Keratinocyte (primary cell): Measurements from ENCODE around the gene SFPQ. TPM values are rescaled to one million over a fixed set of nuclear protein-coding genes. Genes with fewer than 3 reads are reported as not detected.
A peak's percentile ranks its signal among the peaks of the same experiment; 100 is the strongest.
"Not testable (repeated sequence)": the region's sequence is repeated elsewhere in the genome, so short reads cannot be mapped to it uniquely, and the experiment has no call there.

Experiments
- DNase-seq: peaks from one replicate; pipeline ENCODE4 v3.0.0-alpha.2; 2011; ENCODE audit warnings: low read depth, missing footprints, low spot score
- FAIRE-seq: peaks from 2 replicates; lab custom pipeline; 2011; peaks lifted over from hg19 to GRCh38; lab: Jason Lieb, UNC
- H2AFZ ChIP-seq: 2 replicates; pipeline ENCODE4 v1.6.0; 2012; ENCODE audit warnings: low read length, control low read depth, inconsistent platforms; ENCODE audit not compliant: control insufficient read depth
- H3K27ac ChIP-seq: 2 replicates; pipeline ENCODE4 v1.5.1; 2011; ENCODE audit warnings: low read length; ENCODE audit not compliant: control insufficient read depth, insufficient read depth
- H3K27me3 ChIP-seq: 3 replicates; pipeline ENCODE4 v1.6.0; 2011; ENCODE audit warnings: low read length; ENCODE audit not compliant: control insufficient read depth, insufficient read depth; ENCODE audit errors: extremely low read depth
- H3K36me3 ChIP-seq, 2 experiments: 2 replicates in 1 of 2; 3 replicates in 1 of 2; pipeline ENCODE4 v1.5.1; 2011; ENCODE audit warnings: low read length in 2 of 2, mild to moderate bottlenecking in 1 of 2; ENCODE audit not compliant: control insufficient read depth in 2 of 2, insufficient read depth in 2 of 2; ENCODE audit errors: extremely low read depth in 1 of 2
- H3K4me1 ChIP-seq: 3 replicates; pipeline ENCODE4 v1.5.1; 2011; ENCODE audit warnings: low read length; ENCODE audit not compliant: control insufficient read depth, insufficient read depth; ENCODE audit errors: extremely low read depth
- H3K4me2 ChIP-seq: 3 replicates; pipeline ENCODE4 v1.6.0; 2011; ENCODE audit warnings: low read depth, low read length; ENCODE audit not compliant: control insufficient read depth, insufficient read depth; ENCODE audit errors: extremely low read depth
- H3K4me3 ChIP-seq, 3 experiments: fragments of 200-600 bp in 1 of 3; sonication (generic) in 1 of 3; 2 replicates in 2 of 3; 3 replicates in 1 of 3; pipeline ENCODE4 v1.5.1; 2011 to 2016; ENCODE audit warnings: low read length in 3 of 3, mild to moderate bottlenecking in 3 of 3, control low read depth in 2 of 3, inconsistent platforms in 1 of 3, low read depth in 1 of 3, mixed read lengths in 1 of 3, mixed run types in 1 of 3, moderate library complexity in 1 of 3; ENCODE audit not compliant: control insufficient read depth in 2 of 3, insufficient read depth in 2 of 3; ENCODE audit errors: extremely low read depth in 1 of 3
- H3K79me2 ChIP-seq: 2 replicates; pipeline ENCODE4 v1.6.0; 2012; ENCODE audit warnings: low read length; ENCODE audit not compliant: control insufficient read depth, insufficient read depth
- H3K9ac ChIP-seq: 3 replicates; pipeline ENCODE4 v1.6.0; 2011; ENCODE audit warnings: low read length; ENCODE audit not compliant: control insufficient read depth, insufficient read depth; ENCODE audit errors: extremely low read depth
- H3K9me1 ChIP-seq: 3 replicates; pipeline ENCODE4 v1.6.0; 2011; ENCODE audit warnings: low read length; ENCODE audit not compliant: control insufficient read depth, insufficient read depth; ENCODE audit errors: extremely low read depth
- H3K9me3 ChIP-seq: 2 replicates; pipeline ENCODE4 v1.5.1; 2012; ENCODE audit warnings: low read depth, low read length; ENCODE audit not compliant: control insufficient read depth
- H4K20me1 ChIP-seq: 3 replicates; pipeline ENCODE4 v1.6.0; 2011; ENCODE audit warnings: low read length; ENCODE audit not compliant: control insufficient read depth, insufficient read depth; ENCODE audit errors: extremely low read depth
- CTCF ChIP-seq, 3 experiments: IDR thresholded peaks in 1 of 3; conservative IDR thresholded peaks in 1 of 3; optimal IDR thresholded peaks in 1 of 3; 2 replicates in 2 of 3; 3 replicates in 1 of 3; pipeline versions ENCODE3 to v1.5.1; 2011; ENCODE audit warnings: low read length in 3 of 3, mild to moderate bottlenecking in 3 of 3, moderate library complexity in 2 of 3, control low read depth in 1 of 3, inconsistent platforms in 1 of 3; ENCODE audit not compliant: insufficient read depth in 2 of 3; ENCODE audit errors: extremely low read depth in 1 of 3
- EZH2 ChIP-seq: IDR thresholded peaks from one replicate; pipeline ENCODE4 v1.6.1; 2012; ENCODE audit warnings: inconsistent platforms, mild to moderate bottlenecking, low read length, moderate library complexity
- dilution Hi-C: fragments of 300-500 bp; cut with MboI; formaldehyde crosslinking; loops from one replicate; pipeline ENCODE4 v1.7.0; 2020; ENCODE audit warnings: low sequenced_read_pairs; ENCODE audit not compliant: extremely low pct_ligation_motif_present
- polyA plus RNA-seq, 5 experiments: library from polyadenylated mRNA; depleted of rRNA in 3 of 5; stranded (reverse) in 3 of 5; stranded (forward) in 1 of 5; unstranded in 1 of 5; fragments of >200 nt; gene quantifications; 1 replicate in 1 of 5; 2 replicates in 3 of 5; 3 replicates in 1 of 5; pipeline versions ENCODE4 v1.2.1 to v1.2.3, GENCODE V29; 2011 to 2012; ENCODE audit warnings: missing spikeins in 2 of 5, low read depth in 1 of 5, low replicate concordance in 1 of 5

Gene SFPQ
- polyA plus RNA-seq, 1 donor (not counting 4 experiments of a cell fraction or from before 2014, with no cell fraction given): 150 TPM

GRCh38 chr1:35164893-35165292, 28.1 kb downstream of the SFPQ start:
- Histone ChIP-seq H3K36me3 (no peaks in the 10 kb centered on the region), H3K4me3 (no peak overlapping the region), H3K4me1 (no peaks in the 10 kb centered on the region), H3K4me2 (no peak overlapping the region), H3K27ac (no peak overlapping the region), H3K9me1 (no peaks in the 10 kb centered on the region), H3K9ac (no peak overlapping the region), H3K27me3 (no peaks in the 10 kb centered on the region), H3K9me3 (no peaks in the 10 kb centered on the region), H4K20me1 (no peaks in the 10 kb centered on the region), H2AFZ (no peak overlapping the region), H3K79me2 (no peaks in the 10 kb centered on the region)
- DNase-seq (no peak), FAIRE-seq (no peak)
- dilution Hi-C loops: no loop called here
- TF ChIP-seq CTCF (optimal IDR thresholded peaks at IDR 0.05 in 1 of 3, IDR thresholded peaks at IDR 0.05 in 1 of 3, conservative IDR thresholded peaks at IDR 0.05 in 1 of 3; ENCODE audit: extremely low read depth in 1 of 3, insufficient read depth in 2 of 3, low read length in 3 of 3) (no peak), EZH2 (no peak)

GRCh38 chr1:35151220-35151619, 41.7 kb downstream of the SFPQ start:
- Histone ChIP-seq H3K9me3 (no peaks in the 10 kb centered on the region), H3K4me3 (no peak overlapping the region), H4K20me1 (no peaks in the 10 kb centered on the region), H3K9ac (no peak overlapping the region), H3K79me2 (no peaks in the 10 kb centered on the region), H3K4me1 (no peaks in the 10 kb centered on the region), H3K27ac (no peak overlapping the region), H2AFZ (no peak overlapping the region), H3K9me1 (no peaks in the 10 kb centered on the region), H3K4me2 (no peak overlapping the region), H3K27me3 (no peaks in the 10 kb centered on the region), H3K36me3 (no peaks in the 10 kb centered on the region)
- dilution Hi-C loops: no loop called here
- DNase-seq: no peak
- no peak for FAIRE-seq
- no peak for TF ChIP-seq CTCF (optimal IDR thresholded peaks at IDR 0.05 in 1 of 3, IDR thresholded peaks at IDR 0.05 in 1 of 3, conservative IDR thresholded peaks at IDR 0.05 in 1 of 3; ENCODE audit: extremely low read depth in 1 of 3, insufficient read depth in 2 of 3, low read length in 3 of 3)

- H3K27ac ChIP-seq, H4K20me1 ChIP-seq, H3K27me3 ChIP-seq, H3K36me3 ChIP-seq, H3K9me3 ChIP-seq, H3K9me1 ChIP-seq, H3K4me1 ChIP-seq, dilution Hi-C loops, FAIRE-seq, DNase-seq, H3K9ac ChIP-seq, H3K79me2 ChIP-seq: not testable (repeated sequence)
- Histone ChIP-seq H2AFZ (peak overlapping the region; percentile 85), H3K4me3 (peak overlapping the region in 2 of 3 experiments; percentile 25 to 59), H3K4me2 (peak overlapping the region; percentile 73)
These were observed 46.9 kb downstream of the SFPQ start for GRCh38 chr1:35145892-35146549.
